22Rv1 (cell line): Measurements from ENCODE around the gene DEGS2.

Experiments used
- H3K27ac ChIP-seq: fragments of 450-650 bp; 2 replicates; pipeline ENCODE4 v1.5.1; 2017
- CTCF ChIP-seq: fragments of 450-650 bp; IDR thresholded peaks from 2 replicates; pipeline ENCODE4 v1.5.1; 2017; ENCODE audit warnings: mild to moderate bottlenecking
- ZFX ChIP-seq: fragments of 450-650 bp; IDR thresholded peaks from 2 replicates; pipeline ENCODE4 v1.6.1; 2017; ENCODE audit warnings: antibody characterized with exemption, borderline replicate concordance

DEGS2 gene

GRCh38 chr14:100144996-100145646 lies 14.3 kb downstream of the DEGS2 start:
- no peak for TF ChIP-seq CTCF
- no peak overlapping the region for H3K27ac ChIP-seq

- no peak for TF ChIP-seq ZFX
- no peak for TF ChIP-seq CTCF
- H3K27ac ChIP-seq, result no peak overlapping the region
These were observed 14.8 kb downstream of the DEGS2 start for GRCh38 chr14:100144645-100144995.

DNA sequence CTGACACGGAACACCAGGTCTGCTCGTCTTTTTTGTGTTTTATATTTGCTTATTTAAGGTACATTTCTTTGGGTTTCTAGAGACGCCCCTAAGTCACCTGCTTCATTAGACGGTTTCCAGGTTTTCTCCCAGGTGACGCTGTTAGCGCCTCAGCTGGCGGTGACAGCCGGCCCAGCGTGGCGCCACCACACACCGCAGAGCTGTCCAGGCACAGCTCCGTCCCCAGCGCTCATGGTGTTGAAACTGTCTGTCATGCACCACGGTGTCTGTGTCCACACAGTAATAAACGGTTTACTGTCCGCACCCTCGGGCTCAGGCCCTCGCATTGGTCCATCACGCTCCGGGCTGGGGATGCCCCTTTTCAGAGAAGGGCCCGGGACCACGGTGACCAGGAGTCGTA lies 15.5 kb downstream of the DEGS2 start:
- no peak overlapping the region for H3K27ac ChIP-seq

DNA sequence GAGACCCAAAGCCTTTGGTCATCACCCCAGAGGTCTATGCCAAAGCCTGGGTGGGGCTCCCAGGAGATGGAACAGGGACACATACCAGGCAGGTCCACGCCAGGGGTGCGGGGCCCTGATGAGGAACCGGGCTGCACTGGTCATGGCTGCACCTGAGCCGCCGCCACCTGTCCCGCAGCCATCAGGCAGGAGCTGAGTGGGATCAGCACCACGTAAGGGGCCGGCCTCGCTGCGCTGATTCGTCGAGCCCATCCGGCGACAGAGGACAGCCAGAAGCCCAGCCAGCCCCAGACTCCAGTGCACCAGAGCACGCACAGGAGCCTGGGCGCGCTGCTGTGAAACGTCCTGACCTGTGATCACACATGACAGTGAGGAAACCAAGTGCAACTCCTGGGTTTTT lies 15.9 kb downstream of the DEGS2 start:
- H3K27ac ChIP-seq, result no peak overlapping the region
- TF ChIP-seq ZFX (no peak), CTCF (no peak)

More for the DNA sequence above, 15.5 kb downstream of the DEGS2 start:
- TF ChIP-seq CTCF (no peak), ZFX (no peak)

- TF ChIP-seq CTCF (no peak), ZFX (no peak)
- no peak overlapping the region for H3K27ac ChIP-seq
These were observed 17.1 kb downstream of the DEGS2 start for GRCh38 chr14:100142073-100143040.

DNA sequence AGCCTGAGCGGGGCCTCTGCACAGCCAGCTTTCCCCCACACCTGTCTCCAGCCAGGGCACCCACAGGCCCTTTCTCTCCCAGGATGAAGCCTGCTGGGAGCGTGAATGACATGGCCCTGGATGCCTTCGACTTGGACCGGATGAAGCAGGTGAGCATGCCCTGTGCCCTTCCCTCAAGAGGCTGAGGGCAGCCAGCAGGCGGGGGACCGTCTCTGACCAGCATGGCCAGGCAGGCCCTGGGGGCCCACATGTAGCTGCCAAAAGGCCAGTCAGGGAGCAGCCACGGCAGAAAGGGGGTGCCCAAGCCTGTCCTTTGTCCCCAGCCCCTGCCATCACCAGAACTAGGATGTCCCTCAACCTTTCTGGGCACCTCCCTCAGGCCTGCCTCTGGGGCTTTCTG lies 18.3 kb downstream of the DEGS2 start:
- TF ChIP-seq ZFX (no peak), CTCF (no peak)
- no peak overlapping the region for H3K27ac ChIP-seq
